Colon (tissue), 2 donors: Measurements from ENCODE around the gene ING5.

ENCODE experiments used
- FAIRE-seq: peaks from 2 replicates; lab custom pipeline; 2012; peaks lifted over from hg19 to GRCh38; lab: Jason Lieb, UNC
- donor health status: control.
- donor health status: control.

Gene ING5

DNA sequence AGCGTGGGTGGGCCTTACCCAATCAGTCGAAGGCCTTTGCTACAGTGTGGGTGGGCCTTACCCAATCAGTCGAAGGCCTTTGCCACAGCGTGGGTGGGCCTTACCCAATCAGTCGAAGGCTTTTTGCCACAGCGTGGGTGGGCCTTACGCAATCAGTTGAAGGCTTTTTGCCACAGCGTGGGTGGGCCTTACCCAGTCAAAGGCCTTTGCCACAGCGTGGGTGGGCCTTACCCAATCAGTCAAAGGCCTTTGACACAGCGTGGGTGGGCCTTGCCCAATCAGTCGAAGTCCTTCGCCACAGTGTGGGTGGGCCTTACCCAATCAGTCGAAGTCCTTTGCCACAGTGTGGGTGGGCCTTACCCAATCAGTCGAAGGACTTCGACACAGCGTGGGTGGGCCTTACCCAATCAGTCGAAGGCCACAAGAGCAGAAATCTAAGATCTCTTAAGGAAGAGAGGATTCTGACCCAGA, 58.5 kb downstream of the ING5 start:
- no peak for FAIRE-seq

DNA sequence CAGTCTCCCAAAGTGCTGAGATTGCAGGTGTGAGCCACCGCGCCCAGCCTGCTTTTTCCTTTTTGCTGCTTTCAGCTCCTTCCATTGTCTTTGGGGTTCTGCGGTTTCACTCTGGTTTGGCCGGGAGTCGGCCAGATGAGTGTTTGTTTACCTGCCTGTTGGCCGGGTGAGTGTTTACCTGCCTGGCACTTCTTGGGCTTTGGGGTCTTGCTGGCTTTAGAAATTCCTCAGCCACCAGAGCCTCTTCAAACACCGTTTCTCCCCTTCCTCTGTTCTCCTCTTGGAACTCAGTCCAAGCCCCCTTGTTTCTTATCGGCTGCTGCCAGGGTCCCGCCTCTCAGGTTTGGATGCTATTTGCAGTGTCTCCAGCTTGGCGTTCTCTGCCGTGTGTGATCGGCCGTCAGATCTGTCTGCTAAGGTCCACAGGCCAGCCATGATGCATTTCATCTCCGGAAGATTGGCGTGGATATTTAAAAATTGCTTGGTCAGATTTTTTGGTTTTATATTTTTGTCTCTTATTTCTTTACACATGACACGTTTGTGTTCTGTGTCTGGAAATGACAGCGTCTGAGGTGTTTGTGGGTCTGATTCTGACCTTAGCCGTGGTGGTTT, 60.6 kb downstream of the ING5 start:
- no peak for FAIRE-seq

DNA sequence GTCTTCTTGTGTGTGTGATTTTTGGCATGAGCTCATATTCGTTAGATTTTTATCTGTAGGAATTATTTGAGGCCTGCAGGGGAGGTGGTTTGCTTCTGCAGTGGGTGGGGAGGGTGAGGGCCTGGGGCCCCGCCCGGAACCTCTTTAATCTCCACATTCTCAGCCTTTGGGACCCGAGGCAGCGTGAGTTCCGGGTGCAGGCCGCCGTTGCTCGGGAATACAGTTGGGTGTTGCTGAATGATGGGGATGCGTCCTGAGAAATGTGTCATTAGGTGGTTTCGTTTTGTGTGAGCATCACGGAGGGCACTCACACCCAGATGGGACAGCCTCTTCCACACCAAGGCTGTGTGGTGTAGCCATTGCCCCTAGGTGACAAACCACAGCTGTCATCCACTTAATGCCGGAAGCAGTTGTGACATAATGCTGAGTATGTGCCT, 61.1 kb downstream of the ING5 start:
- no peak for FAIRE-seq

GRCh38 chr2:241763551-241764274, 61.9 kb downstream of the ING5 start:
- FAIRE-seq = no peak

DNA sequence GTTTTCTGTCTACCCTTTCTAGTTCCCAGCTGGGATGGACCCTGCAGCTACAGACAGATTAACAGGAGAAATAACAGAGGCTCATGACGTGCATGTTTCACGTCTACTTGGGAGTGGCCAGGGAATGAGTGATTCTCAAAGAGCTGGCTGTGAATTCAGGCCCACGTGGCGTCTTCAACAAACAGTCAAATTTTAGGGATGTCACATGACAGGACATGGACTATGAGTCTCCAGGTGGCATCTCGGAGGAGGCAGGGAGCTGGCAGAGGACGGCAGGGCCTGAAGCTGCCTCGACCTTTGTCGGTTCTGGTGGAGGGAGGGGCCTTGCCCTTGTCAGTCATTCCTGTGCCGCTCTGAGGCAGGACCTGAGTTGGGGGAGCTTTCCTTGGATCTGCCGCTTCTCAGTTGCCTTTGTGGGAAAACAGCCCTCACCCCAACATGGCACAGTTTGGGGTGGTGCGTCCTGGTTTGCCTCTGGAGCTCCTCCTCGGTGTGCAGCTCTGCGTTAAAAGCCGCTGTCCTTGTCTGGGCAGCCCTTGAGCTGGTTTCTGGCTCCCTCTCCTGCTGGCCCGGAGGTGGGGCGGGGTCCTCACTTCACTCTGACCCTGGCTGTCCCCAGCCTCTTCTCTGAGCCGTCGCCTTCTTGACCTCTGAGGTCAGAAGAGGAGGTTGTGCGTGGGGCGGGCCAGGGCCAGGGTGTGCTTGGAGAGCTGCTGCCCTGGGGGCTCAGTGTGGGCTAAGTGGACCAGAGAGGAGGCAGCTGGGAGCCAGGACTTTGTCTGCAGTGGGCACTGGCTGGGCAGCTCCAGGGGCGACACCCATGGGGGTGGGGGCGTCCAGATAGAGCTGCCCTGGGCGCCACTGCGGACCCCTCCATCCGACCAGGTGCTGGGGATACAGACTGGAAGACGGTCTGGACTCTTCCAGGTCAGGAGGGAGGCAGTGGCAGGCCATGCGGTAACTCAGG, 62.7 kb downstream of the ING5 start:
- FAIRE-seq = no peak

DNA sequence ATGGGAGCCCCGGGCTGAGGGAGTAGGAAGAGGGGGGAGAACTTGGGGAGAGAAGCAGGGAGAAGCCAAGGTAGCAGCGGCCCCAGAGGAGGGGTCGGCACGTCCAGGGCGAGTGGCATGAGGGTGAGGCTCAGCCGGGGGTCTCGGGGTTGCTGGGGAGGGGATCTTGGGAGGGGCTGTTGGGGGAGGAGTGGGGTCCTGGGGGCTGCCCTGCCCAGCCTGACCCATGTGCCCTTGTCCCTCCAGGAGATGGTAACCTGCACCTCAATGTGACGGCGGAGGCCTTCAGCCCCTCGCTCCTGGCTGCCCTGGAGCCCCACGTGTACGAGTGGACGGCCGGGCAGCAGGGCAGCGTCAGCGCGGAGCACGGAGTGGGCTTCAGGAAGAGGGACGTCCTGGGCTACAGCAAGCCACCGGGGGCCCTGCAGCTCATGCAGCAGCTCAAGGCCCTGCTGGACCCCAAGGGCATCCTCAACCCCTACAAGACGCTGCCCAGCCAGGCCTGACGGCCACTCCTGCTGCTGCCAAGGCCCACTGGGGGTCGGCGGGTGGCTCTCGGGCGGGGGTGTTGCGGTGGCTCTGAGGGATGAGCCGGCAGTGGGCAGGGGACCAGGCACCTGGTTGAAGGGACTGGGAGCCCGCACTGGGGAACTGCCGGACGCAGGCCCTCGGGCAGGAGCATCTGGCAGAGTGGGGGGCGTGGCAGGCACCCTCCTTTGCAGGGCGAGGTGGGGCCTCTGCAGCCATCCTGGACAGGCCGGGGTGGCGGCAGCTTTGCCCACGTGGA, 65.8 kb downstream of the ING5 start:
- FAIRE-seq = no peak

GRCh38 chr2:241768251-241768711, 66.4 kb downstream of the ING5 start:
- no peak for FAIRE-seq

- FAIRE-seq = no peak
Measured at GRCh38 chr2:241768850-241769249, 67.0 kb downstream of the ING5 start.

DNA sequence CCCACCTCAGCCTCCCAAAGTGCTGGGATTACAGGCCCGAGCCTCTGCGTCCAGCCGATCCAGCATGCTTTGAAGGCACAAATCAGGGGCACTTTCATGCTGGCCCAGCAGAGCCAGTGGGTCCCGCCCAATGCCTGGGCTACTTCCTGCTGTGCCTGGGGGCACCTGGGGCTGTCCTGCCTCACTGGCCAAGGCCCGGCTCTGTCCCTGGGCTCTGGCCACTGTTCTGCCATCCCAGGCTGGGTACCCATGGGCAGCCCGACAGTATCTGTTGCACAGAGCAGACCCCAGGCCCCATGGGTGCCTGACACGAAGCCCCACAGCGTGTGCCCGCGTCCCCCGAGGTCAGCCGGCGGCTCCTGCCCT, 68.0 kb downstream of the ING5 start:
- no peak for FAIRE-seq

- FAIRE-seq = no peak
Measured at GRCh38 chr2:241770185-241770935, 68.5 kb downstream of the ING5 start.

DNA sequence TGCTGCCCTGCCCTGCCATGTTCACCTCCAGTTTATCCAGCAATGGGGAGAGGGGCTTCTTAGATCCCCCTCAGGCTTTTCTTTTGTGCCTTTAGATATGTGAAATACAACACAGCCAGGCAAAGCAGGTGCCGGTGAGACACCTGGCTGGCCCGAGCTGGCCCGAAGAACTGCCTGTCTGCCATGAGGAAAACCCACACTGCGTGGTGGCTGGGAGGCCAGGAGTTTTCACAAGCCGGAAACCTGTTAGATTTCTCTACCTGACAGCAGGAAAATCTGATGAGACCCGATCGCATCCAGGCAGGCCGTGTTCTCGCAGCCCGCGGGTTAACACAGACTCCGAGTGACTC, 69.1 kb downstream of the ING5 start:
- no peak for FAIRE-seq

DNA sequence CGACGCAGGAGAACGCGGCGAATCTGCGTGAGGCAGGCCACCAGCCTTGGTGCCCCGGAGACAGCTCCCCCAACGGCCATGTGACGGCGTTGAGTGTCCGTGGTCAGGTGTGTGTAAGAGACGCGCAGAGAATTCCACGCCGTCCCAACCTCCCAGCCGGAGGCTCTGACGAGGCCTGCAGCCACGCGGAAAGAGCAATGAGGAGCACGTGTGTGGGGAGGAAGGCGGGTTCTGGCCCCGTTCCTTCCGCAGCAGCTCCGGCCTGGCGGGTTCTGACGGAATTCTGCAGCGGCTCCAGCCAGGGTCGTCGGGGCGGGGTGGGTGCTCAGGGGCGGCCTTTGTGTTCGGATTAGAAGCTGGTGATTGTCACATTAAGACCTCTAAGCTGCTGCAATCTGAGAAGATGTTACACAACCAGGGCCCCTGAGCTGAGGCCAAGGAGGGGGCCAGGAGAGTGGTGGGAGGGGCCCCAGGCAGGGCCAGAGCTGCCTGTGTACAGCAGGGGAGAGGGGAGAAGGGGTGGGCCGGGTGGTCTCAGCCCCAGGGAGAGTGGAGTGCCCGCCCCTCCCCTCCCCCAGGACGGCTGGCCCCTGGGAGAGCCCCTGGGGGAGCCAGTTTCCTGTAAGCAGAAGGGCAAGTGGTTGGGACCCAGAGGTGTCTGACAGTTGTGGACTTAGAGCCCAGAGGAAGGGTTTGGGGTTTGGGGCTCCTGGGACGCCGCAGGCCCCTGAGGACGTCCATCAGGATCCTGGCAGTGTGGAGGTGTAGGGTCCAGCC, 69.6 kb downstream of the ING5 start:
- no peak for FAIRE-seq

- FAIRE-seq = no peak
Measured at GRCh38 chr2:241772063-241772499, 70.2 kb downstream of the ING5 start.

GRCh38 chr2:241773511-241774418, 71.9 kb downstream of the ING5 start:
- no peak for FAIRE-seq

GRCh38 chr2:241774419-241775222, 72.8 kb downstream of the ING5 start:
- no peak for FAIRE-seq

DNA sequence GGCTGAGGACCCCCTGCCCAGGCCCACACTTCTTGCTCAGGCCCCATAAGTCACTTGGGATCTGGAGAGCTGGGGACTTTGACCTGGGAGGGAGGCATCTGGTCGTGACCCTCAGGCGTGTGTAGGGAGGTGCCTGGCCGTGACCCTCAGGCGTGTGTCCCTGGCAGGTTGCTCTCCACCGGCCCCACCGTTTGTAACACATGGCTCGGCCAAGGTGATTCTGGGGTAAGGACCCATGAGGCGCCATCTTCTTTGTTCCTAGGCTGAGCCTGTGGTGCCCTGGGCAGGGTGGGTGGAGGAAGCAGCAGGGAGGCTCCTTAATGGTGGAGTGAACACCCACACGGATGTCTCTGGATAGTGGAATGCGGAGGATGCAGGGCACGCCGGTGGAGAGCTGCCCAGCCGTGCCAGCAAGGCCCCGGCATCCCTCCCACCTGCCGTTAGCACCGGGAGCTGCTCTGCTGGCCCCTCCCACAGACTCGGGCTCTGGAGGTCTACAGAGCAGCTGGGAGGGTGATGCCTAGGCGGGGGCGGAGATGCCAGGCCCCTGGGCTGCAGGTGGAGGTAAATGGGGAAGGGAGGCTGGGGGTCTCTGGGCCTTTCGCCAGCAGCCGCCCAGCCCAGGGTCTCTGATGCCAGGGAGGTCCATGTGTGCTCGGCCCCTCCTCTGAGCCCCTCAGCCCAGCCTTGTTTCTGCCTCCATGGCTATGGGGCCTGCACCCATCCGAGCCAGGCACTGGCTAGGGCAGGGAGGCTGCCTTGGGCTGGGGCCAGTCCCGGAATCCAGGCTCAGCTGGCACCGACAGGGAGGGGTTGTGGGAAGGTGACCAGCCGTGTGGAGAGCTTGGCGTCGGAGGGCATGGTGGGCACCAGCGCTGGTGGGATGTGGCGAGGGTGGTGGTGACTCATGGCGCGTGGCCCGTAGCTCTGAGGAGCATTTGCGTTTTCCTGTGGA, 73.7 kb downstream of the ING5 start:
- FAIRE-seq = no peak
